Naive thymus-derived CD4-positive, alpha-beta T cell (primary cell): Measurements from ENCODE around the gene SLC22A23. TPM values are rescaled to one million over a fixed set of nuclear protein-coding genes. Genes with fewer than 3 reads are reported as not detected.

Source experiments
- ATAC-seq: fragments of 150-1000 bp; cut with Tn5 transposase; 2 replicates; pipeline ENCODE4 v1.10.0; 2021; ENCODE audit warnings: mild to moderate bottlenecking, moderate library complexity
- CTCF ChIA-PET: fragments of 350-600 bp; sonication (Branson Sonifier 250); formaldehyde crosslinking; loops from one replicate; lab custom pipeline; 2021; ENCODE audit warnings: antibody characterized with exemption; lab: Charles Lee
- POLR2A ChIA-PET: fragments of 350-600 bp; sonication (Branson Sonifier 250); formaldehyde crosslinking; loops from one replicate; lab custom pipeline; 2021; ENCODE audit warnings: antibody characterized with exemption, inconsistent platforms; lab: Charles Lee
- DNase-seq, 9 donors: peaks; one replicate each; pipeline versions ENCODE4 v3.0.0 to v3.0.0-alpha.2; 2020 to 2022; ENCODE audit warnings: mixed read lengths in 1 of 9
- H3K27ac ChIP-seq: one replicate; pipeline ENCODE4 v1.7.0; 2013; ENCODE audit warnings: mild to moderate bottlenecking, low read depth, low read length, moderate library complexity
- H3K27me3 ChIP-seq, 2 donors: one replicate each; pipeline ENCODE4 v1.7.0; 2013; ENCODE audit warnings: low read length in 2 of 2, mild to moderate bottlenecking in 2 of 2, moderate library complexity in 2 of 2; ENCODE audit not compliant: control insufficient read depth in 2 of 2, insufficient read depth in 2 of 2
- H3K36me3 ChIP-seq, 3 experiments: 1 replicate in 2 of 3; 2 replicates in 1 of 3; pipeline ENCODE4 v1.7.0; 2013; ENCODE audit warnings: low read length in 3 of 3, mild to moderate bottlenecking in 3 of 3, moderate library complexity in 1 of 3; ENCODE audit not compliant: insufficient read depth in 3 of 3, control insufficient read depth in 2 of 3
- H3K4me1 ChIP-seq, 2 donors: one replicate each; pipeline ENCODE4 v1.7.0; 2013; ENCODE audit warnings: low read length in 2 of 2, mild to moderate bottlenecking in 2 of 2, moderate library complexity in 1 of 2; ENCODE audit not compliant: control insufficient read depth in 2 of 2, insufficient read depth in 2 of 2
- H3K4me3 ChIP-seq: 2 replicates; pipeline ENCODE4 v1.7.0; 2013; ENCODE audit warnings: mild to moderate bottlenecking, low read length
- H3K9me3 ChIP-seq, 3 experiments: 1 replicate in 2 of 3; 2 replicates in 1 of 3; pipeline ENCODE4 v1.7.0; 2013; ENCODE audit warnings: low read length in 3 of 3; ENCODE audit not compliant: control insufficient read depth in 2 of 3
- H3K27ac Mint-ChIP-seq, 9 donors: one replicate each; pipeline ENCODE4 v1.8.0; 2020 to 2022; ENCODE audit warnings: mixed read lengths in 9 of 9, mild to moderate bottlenecking in 8 of 9, moderate library complexity in 5 of 9, inconsistent platforms in 2 of 9
- H3K27me3 Mint-ChIP-seq, 5 donors: one replicate each; pipeline ENCODE4 v1.8.0; 2021 to 2022; ENCODE audit warnings: mixed read lengths in 5 of 5, mild to moderate bottlenecking in 1 of 5
- H3K36me3 Mint-ChIP-seq, 5 donors: one replicate each; pipeline ENCODE4 v1.8.0; 2020 to 2022; ENCODE audit warnings: mixed read lengths in 5 of 5, mild to moderate bottlenecking in 3 of 5, inconsistent platforms in 1 of 5
- H3K4me1 Mint-ChIP-seq, 7 donors: one replicate each; pipeline ENCODE4 v1.8.0; 2020 to 2022; ENCODE audit warnings: mixed read lengths in 7 of 7, mild to moderate bottlenecking in 3 of 7, inconsistent platforms in 1 of 7
- H3K4me3 Mint-ChIP-seq, 10 donors: one replicate each; pipeline ENCODE4 v1.8.0; 2020 to 2022; ENCODE audit warnings: mild to moderate bottlenecking in 10 of 10, mixed read lengths in 10 of 10, moderate library complexity in 6 of 10, inconsistent platforms in 2 of 10
- H3K9me3 Mint-ChIP-seq, 11 donors: one replicate each; pipeline ENCODE4 v1.8.0; 2020 to 2022; ENCODE audit warnings: mixed read lengths in 11 of 11, mild to moderate bottlenecking in 4 of 11, inconsistent platforms in 1 of 11, moderate library complexity in 1 of 11
- intact Hi-C, 2 donors: fragments of 100-400 bp; cut with micrococcal nuclease; formaldehyde crosslinking; loops; one replicate each; pipeline ENCODE4 v1.15.1; 2023
- polyA plus RNA-seq, 2 donors: library from polyadenylated mRNA; unstranded; fragments of 300-500 nt; fragmentation: Illumina TruSeq; gene quantifications; one replicate each; pipeline ENCODE4 v1.2.3, GENCODE V29; 2021
- total RNA-seq, 6 experiments: library from RNA in 5 of 6; stranded (reverse) in 5 of 6; gene quantifications; 1 replicate in 5 of 6; 2 replicates in 1 of 6; pipeline ENCODE4 v1.2.3 and lab custom pipeline; 2021 to 2026

Gene SLC22A23
- total and polyA plus RNA-seq, 7 experiments from 2014 or later: 1.1 to 23.8 (median 13.6) TPM

GRCh38 chr6:3328796-3329195 is 128.1 kb downstream of the SLC22A23 start:
- Histone ChIP-seq H3K27me3 (no peaks in the 10 kb centered on the region), H3K9me3 (no peaks in the 10 kb centered on the region), H3K4me1 (no peaks in the 10 kb centered on the region), H3K27ac (no peak overlapping the region), H3K4me3 (no peak overlapping the region), H3K36me3 (no peaks in the 10 kb centered on the region)
- ChIA-PET POLR2A (no interaction called here), CTCF (no interaction called here)
- Mint-ChIP-seq H3K4me1 (peaks cover 0 to 9% (median 2%) of the 10 kb centered on the region in 7 donors), H3K27me3 (peaks cover 0 to 21% (median 0%) of the 10 kb centered on the region in 5 donors), H3K9me3 (no peaks in the 10 kb centered on the region), H3K4me3 (no peak overlapping the region), H3K27ac (no peak overlapping the region), H3K36me3 (peaks cover 0 to 5% (median 0%) of the 10 kb centered on the region in 5 donors)
- no peak for ATAC-seq
- intact Hi-C loops: no loop called here
- DNase-seq: no peak

- Histone ChIP-seq H3K4me3 (no peak overlapping the region), H3K27ac (no peak overlapping the region), H3K27me3 (no peaks in the 10 kb centered on the region), H3K36me3 (peaks cover 0 to 4% (median 0%) of the 10 kb centered on the region in 3 experiments), H3K4me1 (no peaks in the 10 kb centered on the region), H3K9me3 (no peaks in the 10 kb centered on the region)
- H3K27me3 Mint-ChIP-seq: peaks cover 0 to 15% (median 0%) of the 10 kb centered on the region in 5 donors
- ChIA-PET POLR2A (no interaction called here), CTCF (no interaction called here)
- H3K4me3 Mint-ChIP-seq: no peak overlapping the region
- peak overlapping the region in 3 of 9 donors; percentile 4 to 78 (median 68) for H3K27ac Mint-ChIP-seq
- H3K4me1 Mint-ChIP-seq: peaks cover 0 to 8% (median 0%) of the 10 kb centered on the region in 7 donors
- DNase-seq (no peak), ATAC-seq (no peak)
- intact Hi-C loops: no loop called here
- no peaks in the 10 kb centered on the region for H3K9me3 Mint-ChIP-seq
- peaks cover 0 to 12% (median 5%) of the 10 kb centered on the region in 5 donors for H3K36me3 Mint-ChIP-seq
Observed at GRCh38 chr6:3328145-3328544, 128.7 kb downstream of the SLC22A23 start.

GRCh38 chr6:3327403-3327802 is 129.4 kb downstream of the SLC22A23 start:
- H3K4me1 ChIP-seq: no peaks in the 10 kb centered on the region
- intact Hi-C loops: no loop called here
- peaks cover 0 to 8% (median 0%) of the 10 kb centered on the region in 7 donors for H3K4me1 Mint-ChIP-seq
- no peak overlapping the region for H3K4me3 Mint-ChIP-seq
- ATAC-seq (no peak), DNase-seq (no peak)
- no peak overlapping the region for H3K4me3 ChIP-seq
- H3K27ac ChIP-seq: no peak overlapping the region
- H3K36me3 ChIP-seq: peaks cover 0 to 4% (median 0%) of the 10 kb centered on the region in 3 experiments
- ChIA-PET POLR2A (no interaction called here), CTCF (no interaction called here)
- peaks cover 0 to 11% (median 0%) of the 10 kb centered on the region in 5 donors for H3K27me3 Mint-ChIP-seq
- H3K27ac Mint-ChIP-seq: no peak overlapping the region
- H3K36me3 Mint-ChIP-seq: peaks cover 0 to 19% (median 6%) of the 10 kb centered on the region in 5 donors
- no peaks in the 10 kb centered on the region for H3K9me3 Mint-ChIP-seq
- no peaks in the 10 kb centered on the region for H3K27me3 ChIP-seq
- H3K9me3 ChIP-seq: no peaks in the 10 kb centered on the region

GRCh38 chr6:3326981-3327380 is 129.9 kb downstream of the SLC22A23 start:
- Mint-ChIP-seq H3K9me3 (no peaks in the 10 kb centered on the region), H3K36me3 (peaks cover 0 to 19% (median 6%) of the 10 kb centered on the region in 5 donors), H3K4me1 (peaks cover 0 to 8% (median 0%) of the 10 kb centered on the region in 7 donors), H3K4me3 (no peak overlapping the region), H3K27ac (no peak overlapping the region), H3K27me3 (peaks cover 0 to 10% (median 0%) of the 10 kb centered on the region in 5 donors)
- ATAC-seq: no peak
- POLR2A ChIA-PET: no interaction called here
- Histone ChIP-seq H3K27me3 (no peaks in the 10 kb centered on the region), H3K36me3 (peaks cover 0 to 4% (median 0%) of the 10 kb centered on the region in 3 experiments), H3K27ac (no peak overlapping the region), H3K9me3 (no peaks in the 10 kb centered on the region), H3K4me3 (no peak overlapping the region), H3K4me1 (no peaks in the 10 kb centered on the region)
- CTCF ChIA-PET: no interaction called here
- intact Hi-C loops: no loop called here
- no peak for DNase-seq

GRCh38 chr6:3326184-3326971 is 130.5 kb downstream of the SLC22A23 start:
- CTCF ChIA-PET: no interaction called here
- H3K4me1 ChIP-seq: no peaks in the 10 kb centered on the region

GRCh38 chr6:3325210-3325609 is 131.6 kb downstream of the SLC22A23 start:
- Mint-ChIP-seq H3K9me3 (no peaks in the 10 kb centered on the region), H3K27me3 (peaks cover 0 to 3% (median 0%) of the 10 kb centered on the region in 5 donors), H3K27ac (peak overlapping the region in 2 of 9 donors; percentile 28 to 47), H3K4me1 (peaks cover 0 to 11% (median 0%) of the 10 kb centered on the region in 7 donors), H3K36me3 (peaks cover 0 to 22% (median 10%) of the 10 kb centered on the region in 5 donors), H3K4me3 (no peak overlapping the region)
- Histone ChIP-seq H3K27ac (no peak overlapping the region), H3K27me3 (no peaks in the 10 kb centered on the region), H3K9me3 (no peaks in the 10 kb centered on the region), H3K36me3 (peaks cover 0 to 4% (median 0%) of the 10 kb centered on the region in 3 experiments), H3K4me3 (no peak overlapping the region), H3K4me1 (no peaks in the 10 kb centered on the region)
- ChIA-PET POLR2A (no interaction called here), CTCF (no interaction called here)
- intact Hi-C loops: no loop called here
- ATAC-seq: no peak
- no peak for DNase-seq

More at GRCh38 chr6:3326184-3326971, 130.5 kb downstream of the SLC22A23 start:
- POLR2A ChIA-PET: no interaction called here
- intact Hi-C loops: no loop called here
- Mint-ChIP-seq H3K27me3 (peaks cover 0 to 5% (median 0%) of the 10 kb centered on the region in 5 donors), H3K36me3 (peaks cover 0 to 22% (median 10%) of the 10 kb centered on the region in 5 donors), H3K27ac (peak overlapping the region in 1 of 9 donors; percentile 46), H3K4me1 (peaks cover 0 to 8% (median 0%) of the 10 kb centered on the region in 7 donors), H3K9me3 (no peaks in the 10 kb centered on the region), H3K4me3 (no peak overlapping the region)
- ATAC-seq: no peak
- no peak for DNase-seq
- H3K27me3 ChIP-seq: no peaks in the 10 kb centered on the region
- H3K4me3 ChIP-seq: no peak overlapping the region
- peaks cover 0 to 4% (median 0%) of the 10 kb centered on the region in 3 experiments for H3K36me3 ChIP-seq
- no peaks in the 10 kb centered on the region for H3K9me3 ChIP-seq
- H3K27ac ChIP-seq: no peak overlapping the region
